Neural cell (in vitro differentiated cells): Measurements from ENCODE around the gene TBR1.

Source experiments
- TF ChIP-seq, protein P1 (sequence below): fragments of 450-650 bp; IDR thresholded peaks from 2 replicates; pipeline ENCODE4 v1.5.1; 2014; ENCODE audit warnings: antibody characterized with exemption, mild to moderate bottlenecking, moderate library complexity; ENCODE audit not compliant: poor library complexity, severe bottlenecking
- TF ChIP-seq, protein P2 (sequence below): IDR thresholded peaks from 2 replicates; pipeline ENCODE4 v1.6.1; 2012; ENCODE audit warnings: borderline replicate concordance

DNA sequence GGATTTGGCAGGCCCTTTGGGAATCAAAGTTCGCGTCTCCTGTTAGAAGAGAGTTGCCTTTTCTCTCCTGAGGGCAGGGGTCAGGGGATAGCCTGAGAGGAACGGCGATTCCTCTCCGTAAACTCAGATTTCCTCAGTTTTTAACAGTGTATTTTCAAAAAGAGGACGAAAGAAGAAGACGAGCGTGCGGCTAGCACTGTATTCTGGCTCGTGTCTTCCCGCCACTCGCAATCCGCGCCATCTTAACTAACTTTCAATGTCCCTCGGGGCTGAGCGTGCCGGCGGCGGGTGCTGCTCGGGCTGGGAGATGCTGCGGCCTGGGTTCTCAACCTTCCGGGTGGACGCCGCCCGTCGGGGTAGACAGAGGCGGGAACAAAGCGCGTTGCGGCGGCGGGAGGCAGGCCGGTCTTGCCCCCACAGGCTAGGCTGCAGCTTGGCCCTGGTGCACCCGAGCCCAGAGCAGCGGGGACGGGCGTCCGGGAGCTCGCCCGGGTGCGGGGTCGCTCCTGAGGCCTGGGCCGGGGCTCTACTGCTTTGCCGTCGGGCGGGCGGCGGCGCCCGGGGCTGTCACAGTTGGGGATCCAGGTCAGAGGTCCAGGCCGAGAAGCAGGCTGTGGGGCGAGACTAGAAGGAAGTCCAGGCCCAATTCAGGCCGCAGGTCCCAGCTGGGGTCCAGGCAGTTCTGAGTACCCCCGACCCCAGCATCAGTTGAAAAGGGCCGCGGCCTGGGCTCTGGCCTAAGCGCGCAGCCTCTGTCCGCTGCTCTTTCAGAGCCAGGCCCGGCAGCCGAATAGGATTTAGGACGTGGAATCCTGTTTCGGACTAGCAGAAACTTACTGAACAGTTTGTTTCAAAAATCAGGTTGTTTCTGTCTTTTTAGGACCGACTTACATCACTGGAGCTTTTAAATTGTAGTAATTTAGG lies 11.8 kb downstream of the TBR1 start:
- TF ChIP-seq, protein P1, sequence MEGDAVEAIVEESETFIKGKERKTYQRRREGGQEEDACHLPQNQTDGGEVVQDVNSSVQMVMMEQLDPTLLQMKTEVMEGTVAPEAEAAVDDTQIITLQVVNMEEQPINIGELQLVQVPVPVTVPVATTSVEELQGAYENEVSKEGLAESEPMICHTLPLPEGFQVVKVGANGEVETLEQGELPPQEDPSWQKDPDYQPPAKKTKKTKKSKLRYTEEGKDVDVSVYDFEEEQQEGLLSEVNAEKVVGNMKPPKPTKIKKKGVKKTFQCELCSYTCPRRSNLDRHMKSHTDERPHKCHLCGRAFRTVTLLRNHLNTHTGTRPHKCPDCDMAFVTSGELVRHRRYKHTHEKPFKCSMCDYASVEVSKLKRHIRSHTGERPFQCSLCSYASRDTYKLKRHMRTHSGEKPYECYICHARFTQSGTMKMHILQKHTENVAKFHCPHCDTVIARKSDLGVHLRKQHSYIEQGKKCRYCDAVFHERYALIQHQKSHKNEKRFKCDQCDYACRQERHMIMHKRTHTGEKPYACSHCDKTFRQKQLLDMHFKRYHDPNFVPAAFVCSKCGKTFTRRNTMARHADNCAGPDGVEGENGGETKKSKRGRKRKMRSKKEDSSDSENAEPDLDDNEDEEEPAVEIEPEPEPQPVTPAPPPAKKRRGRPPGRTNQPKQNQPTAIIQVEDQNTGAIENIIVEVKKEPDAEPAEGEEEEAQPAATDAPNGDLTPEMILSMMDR: no peak
- TF ChIP-seq, protein P2, sequence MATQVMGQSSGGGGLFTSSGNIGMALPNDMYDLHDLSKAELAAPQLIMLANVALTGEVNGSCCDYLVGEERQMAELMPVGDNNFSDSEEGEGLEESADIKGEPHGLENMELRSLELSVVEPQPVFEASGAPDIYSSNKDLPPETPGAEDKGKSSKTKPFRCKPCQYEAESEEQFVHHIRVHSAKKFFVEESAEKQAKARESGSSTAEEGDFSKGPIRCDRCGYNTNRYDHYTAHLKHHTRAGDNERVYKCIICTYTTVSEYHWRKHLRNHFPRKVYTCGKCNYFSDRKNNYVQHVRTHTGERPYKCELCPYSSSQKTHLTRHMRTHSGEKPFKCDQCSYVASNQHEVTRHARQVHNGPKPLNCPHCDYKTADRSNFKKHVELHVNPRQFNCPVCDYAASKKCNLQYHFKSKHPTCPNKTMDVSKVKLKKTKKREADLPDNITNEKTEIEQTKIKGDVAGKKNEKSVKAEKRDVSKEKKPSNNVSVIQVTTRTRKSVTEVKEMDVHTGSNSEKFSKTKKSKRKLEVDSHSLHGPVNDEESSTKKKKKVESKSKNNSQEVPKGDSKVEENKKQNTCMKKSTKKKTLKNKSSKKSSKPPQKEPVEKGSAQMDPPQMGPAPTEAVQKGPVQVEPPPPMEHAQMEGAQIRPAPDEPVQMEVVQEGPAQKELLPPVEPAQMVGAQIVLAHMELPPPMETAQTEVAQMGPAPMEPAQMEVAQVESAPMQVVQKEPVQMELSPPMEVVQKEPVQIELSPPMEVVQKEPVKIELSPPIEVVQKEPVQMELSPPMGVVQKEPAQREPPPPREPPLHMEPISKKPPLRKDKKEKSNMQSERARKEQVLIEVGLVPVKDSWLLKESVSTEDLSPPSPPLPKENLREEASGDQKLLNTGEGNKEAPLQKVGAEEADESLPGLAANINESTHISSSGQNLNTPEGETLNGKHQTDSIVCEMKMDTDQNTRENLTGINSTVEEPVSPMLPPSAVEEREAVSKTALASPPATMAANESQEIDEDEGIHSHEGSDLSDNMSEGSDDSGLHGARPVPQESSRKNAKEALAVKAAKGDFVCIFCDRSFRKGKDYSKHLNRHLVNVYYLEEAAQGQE: no peak
